K562 treated with DMSO at 1 percent for 12 hours (cell line): Measurements from ENCODE around the gene DAGLA. TPM values are rescaled to one million over a fixed set of nuclear protein-coding genes. Genes with fewer than 3 reads are reported as not detected.

Experiments
- total RNA-seq: library from RNA; unstranded; fragments of 300-600 nt; gene quantifications from 2 replicates; pipeline ENCODE4 v1.2.3, GENCODE V29; 2022; ENCODE audit not compliant: insufficient read depth

DAGLA gene, protein sequence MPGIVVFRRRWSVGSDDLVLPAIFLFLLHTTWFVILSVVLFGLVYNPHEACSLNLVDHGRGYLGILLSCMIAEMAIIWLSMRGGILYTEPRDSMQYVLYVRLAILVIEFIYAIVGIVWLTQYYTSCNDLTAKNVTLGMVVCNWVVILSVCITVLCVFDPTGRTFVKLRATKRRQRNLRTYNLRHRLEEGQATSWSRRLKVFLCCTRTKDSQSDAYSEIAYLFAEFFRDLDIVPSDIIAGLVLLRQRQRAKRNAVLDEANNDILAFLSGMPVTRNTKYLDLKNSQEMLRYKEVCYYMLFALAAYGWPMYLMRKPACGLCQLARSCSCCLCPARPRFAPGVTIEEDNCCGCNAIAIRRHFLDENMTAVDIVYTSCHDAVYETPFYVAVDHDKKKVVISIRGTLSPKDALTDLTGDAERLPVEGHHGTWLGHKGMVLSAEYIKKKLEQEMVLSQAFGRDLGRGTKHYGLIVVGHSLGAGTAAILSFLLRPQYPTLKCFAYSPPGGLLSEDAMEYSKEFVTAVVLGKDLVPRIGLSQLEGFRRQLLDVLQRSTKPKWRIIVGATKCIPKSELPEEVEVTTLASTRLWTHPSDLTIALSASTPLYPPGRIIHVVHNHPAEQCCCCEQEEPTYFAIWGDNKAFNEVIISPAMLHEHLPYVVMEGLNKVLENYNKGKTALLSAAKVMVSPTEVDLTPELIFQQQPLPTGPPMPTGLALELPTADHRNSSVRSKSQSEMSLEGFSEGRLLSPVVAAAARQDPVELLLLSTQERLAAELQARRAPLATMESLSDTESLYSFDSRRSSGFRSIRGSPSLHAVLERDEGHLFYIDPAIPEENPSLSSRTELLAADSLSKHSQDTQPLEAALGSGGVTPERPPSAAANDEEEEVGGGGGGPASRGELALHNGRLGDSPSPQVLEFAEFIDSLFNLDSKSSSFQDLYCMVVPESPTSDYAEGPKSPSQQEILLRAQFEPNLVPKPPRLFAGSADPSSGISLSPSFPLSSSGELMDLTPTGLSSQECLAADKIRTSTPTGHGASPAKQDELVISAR
- 0.20 TPM in 1 of 2 replicates, not detected in the other for total RNA-seq

GRCh38 chr11:61679893-61680621 lies at the start of gene DAGLA:
TSS of gene DAGLA (plus strand) at chr11:61680391. CDS start at chr11:61720156, 39,765 bp downstream.

GRCh38 chr11:61752117-61752924 lies 72.1 kb downstream of the DAGLA start, which contains the start of gene MYRF:
TSS of gene MYRF (plus strand) at chr11:61752636. CDS start at chr11:61752745, 109 bp downstream.

GRCh38 chr11:61792310-61793082 lies 112.3 kb downstream of the DAGLA start, which contains the start of the genes FEN1 and TMEM258:
TSS of gene FEN1 (plus strand) at chr11:61792911. CDS start at chr11:61795362, 2,451 bp downstream.
TSS of gene TMEM258 (minus strand) at chr11:61792599. CDS start at chr11:61792558, 41 bp downstream.

Other genes starting within 250 kb of the DAGLA start
- gene LRRC10B, start 171.6 kb upstream of the DAGLA start, total RNA-seq = not detected in 2 replicates
- gene SYT7, start 99.3 kb upstream of the DAGLA start, total RNA-seq = 0.16 TPM in 1 of 2 replicates, not detected in the other
- 7.7 and 25.4 TPM in 2 replicates for gene MYRF, start 72.2 kb downstream of the DAGLA start, total RNA-seq
- gene TMEM258, start 112.2 kb downstream of the DAGLA start, total RNA-seq = 300 and 514 TPM in 2 replicates
- 142 and 163 TPM in 2 replicates for gene FEN1, start 112.5 kb downstream of the DAGLA start, total RNA-seq
- gene FADS1, start 136.6 kb downstream of the DAGLA start, total RNA-seq = 23.6 and 73.2 TPM in 2 replicates
- 5.3 and 9.3 TPM in 2 replicates for gene FADS2, start 147.9 kb downstream of the DAGLA start, total RNA-seq
- 33.7 and 44.6 TPM in 2 replicates for gene FADS3, start 211.2 kb downstream of the DAGLA start, total RNA-seq
- 6.3 and 7.5 TPM in 2 replicates for gene RAB3IL1, start 237.2 kb downstream of the DAGLA start, total RNA-seq